HG03025 (cell line): ENCODE data around the gene MAMDC4.
"Not testable (repeated sequence)": the region's sequence is repeated elsewhere in the genome, so short reads cannot be mapped to it uniquely, and the experiment has no call there.

Experiments used
- ATAC-seq: cut with Tn5 transposase; IDR thresholded peaks from one replicate; pipeline ENCODE4 v1.9.1; 2021; ENCODE audit warnings: mild to moderate bottlenecking, moderate library complexity; ENCODE audit not compliant: unreplicated experiment, low FRiP score

Gene MAMDC4

DNA sequence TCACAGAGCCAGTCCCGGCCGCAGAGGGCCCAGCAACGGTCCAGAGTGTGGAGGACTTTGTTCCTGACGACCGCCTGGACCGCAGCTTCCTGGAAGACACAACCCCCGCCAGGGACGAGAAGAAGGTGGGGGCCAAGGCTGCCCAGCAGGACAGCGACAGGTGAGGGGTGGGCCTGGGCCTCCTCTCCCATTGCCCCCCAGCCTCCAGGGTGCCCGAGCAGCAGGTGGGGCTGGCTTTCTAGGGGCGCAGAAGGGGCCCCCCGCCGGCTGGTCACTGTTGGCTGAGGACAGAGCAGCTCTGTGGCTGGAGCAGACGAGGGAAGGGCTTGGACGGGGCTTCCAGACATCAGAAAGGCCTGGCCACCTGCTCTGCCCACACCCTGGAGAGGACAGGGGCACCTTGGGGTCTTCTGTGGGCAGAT, 14.3 kb upstream of the MAMDC4 start:
- not testable (repeated sequence) for ATAC-seq

- no peak for ATAC-seq
Observed at GRCh38 chr9:136838314-136839228, 13.6 kb upstream of the MAMDC4 start.

GRCh38 chr9:136839229-136840139, 12.7 kb upstream of the MAMDC4 start:
- ATAC-seq = no peak

GRCh38 chr9:136840140-136840876, 11.8 kb upstream of the MAMDC4 start:
- ATAC-seq = no peak

GRCh38 chr9:136840877-136841645, 11.1 kb upstream of the MAMDC4 start:
- ATAC-seq = no peak

DNA sequence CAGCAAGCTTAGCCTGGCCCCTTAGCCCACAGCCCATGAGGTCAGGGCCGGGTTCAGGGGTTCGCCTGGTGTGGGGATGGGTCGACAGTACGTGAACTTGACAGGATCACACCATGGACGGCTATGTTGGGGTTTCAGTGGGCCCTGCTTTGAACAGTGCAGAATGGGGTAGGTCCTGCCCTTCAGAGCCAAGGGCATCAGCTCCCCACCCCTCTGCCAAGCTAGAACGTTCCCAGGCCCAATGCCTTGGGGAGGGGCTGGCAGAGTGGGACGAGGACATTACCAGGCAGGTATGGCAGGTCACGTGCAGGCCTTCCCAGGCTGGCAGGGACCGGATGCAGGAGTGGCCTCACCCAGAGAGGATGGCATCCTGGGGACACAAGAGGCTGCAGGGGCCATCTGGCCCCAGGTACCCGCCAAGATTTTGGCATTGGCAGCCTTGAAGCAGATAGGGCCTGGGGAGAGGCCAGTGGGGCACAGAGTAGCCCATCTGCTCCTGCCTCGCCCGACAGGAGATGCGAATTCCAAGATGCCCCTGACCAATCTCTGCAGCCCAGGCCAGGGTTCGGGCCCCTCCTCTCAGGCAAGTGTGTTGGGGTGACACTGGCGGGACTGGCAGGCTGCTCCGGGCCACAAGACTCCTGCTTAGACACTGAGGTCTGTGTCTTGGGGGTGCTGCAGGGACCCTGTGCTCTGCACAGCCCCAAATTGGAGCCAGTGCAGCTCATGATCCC, 10.3 kb upstream of the MAMDC4 start:
- not testable (repeated sequence) for ATAC-seq

DNA sequence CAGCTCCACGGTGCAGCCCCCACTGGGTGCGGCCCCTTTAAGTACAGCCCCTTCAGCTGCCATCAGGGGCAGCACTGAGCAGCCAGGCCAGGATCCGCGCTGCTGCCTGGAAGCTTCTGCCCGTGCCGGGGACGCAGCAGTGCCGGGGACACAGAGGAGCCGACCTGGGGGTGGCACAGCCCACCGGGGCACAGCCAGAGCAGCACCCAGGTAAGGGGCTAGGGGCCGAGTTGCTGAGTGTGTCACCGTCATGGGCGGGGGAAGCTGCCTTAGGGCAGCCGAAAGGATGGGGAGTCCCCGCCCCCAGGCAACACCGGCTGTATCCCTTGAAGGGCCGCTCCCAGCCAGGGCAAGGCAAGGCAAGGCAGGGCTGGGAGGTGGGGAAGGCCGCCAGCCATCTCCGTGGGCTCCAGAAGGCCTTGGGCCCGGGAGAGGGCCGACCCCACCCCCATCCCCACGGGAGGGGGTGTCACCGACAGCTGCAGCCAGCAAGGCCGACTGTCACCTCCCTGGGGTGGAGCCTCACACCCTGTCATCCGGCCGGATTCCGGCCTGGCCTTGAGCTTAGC, 9.7 kb upstream of the MAMDC4 start, which contains the start of gene AJM1:
AJM1 (plus strand) TSS at position 99 of the 569 bp plus-strand sequence. CDS start 1,937 bp downstream, outside the sequence.
- peak; percentile 40 for ATAC-seq

GRCh38 chr9:136843159-136843800, 8.9 kb upstream of the MAMDC4 start:
- ATAC-seq = not testable (repeated sequence)

DNA sequence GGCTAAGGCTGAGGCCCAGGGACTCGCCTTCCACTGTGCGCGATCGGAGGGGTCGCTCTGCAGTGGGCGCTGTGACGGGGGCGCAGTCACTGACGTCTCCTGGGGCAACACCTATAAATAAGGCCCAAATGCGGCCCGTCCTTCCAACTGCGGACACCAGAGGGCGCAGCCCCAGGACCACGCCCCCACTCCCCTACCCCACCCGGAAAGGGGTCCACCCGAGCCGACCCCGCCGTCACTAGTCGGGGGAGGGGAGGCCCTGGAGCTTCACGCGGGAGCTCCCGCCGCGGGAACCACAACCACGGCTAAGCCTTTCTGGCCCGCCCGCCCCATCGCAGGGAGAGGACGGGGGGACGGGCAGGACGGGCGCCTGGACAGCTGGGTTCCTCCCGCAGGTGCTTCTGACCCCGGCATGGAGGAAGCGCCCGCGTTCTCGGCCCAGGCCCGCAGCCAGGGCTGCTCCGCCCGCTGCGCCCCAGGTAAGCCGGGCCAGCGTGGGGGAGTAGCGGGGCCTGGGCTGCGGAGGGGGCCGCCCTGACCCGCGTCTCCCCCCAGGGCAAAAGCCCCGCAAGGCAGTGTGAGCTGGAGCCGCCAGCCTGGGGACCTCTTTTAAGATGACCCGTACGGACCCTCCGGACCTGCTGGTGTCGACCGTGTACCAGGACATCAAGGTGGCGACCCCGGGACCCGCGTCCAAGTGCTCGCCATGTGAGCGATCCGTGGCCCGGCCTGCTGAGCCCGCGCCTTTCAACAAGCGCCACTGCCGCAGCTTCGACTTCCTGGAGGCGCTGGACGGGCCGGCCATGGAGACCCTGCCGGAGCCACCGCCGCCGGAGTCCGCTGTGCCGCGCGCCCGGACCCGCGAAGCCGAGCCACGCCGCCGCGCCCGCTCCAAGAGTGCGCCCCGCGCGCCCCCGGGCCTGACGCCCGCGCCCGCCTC, 8.1 kb upstream of the MAMDC4 start:
- ATAC-seq = not testable (repeated sequence)

DNA sequence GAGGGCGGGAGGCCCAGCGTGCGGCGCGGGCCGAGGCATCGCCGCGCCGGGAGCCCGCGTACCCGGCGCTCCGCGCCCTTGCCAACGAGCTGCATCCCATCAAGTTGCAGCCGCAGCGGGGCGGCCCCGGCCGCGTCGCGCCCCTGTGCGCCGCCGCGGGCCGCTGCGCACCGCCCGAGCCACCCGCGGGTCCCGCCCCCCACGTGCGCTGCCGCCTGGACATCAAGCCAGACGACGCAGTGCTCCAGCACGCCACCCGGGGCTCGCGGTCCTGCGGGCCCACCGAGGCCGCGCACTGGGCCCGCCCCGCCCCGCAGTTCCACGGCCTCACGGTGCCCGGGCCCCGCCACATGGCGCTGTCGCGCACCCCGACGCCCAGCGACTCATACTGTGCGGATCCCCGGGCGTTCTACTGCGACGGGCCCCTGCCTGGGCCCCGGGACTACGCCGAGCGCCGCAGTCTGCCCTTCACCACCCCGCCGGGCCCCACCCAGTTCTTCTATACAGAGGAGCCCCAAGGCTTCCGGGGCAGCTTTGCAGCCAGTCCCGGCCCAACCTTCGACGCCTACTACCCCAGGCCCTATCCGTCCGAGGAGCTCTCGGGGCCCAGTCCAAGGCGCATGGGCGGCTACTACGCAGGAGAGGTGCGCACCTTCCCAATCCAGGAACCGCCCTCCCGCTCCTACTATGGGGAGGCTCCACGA, 7.2 kb upstream of the MAMDC4 start:
- ATAC-seq = no peak

DNA sequence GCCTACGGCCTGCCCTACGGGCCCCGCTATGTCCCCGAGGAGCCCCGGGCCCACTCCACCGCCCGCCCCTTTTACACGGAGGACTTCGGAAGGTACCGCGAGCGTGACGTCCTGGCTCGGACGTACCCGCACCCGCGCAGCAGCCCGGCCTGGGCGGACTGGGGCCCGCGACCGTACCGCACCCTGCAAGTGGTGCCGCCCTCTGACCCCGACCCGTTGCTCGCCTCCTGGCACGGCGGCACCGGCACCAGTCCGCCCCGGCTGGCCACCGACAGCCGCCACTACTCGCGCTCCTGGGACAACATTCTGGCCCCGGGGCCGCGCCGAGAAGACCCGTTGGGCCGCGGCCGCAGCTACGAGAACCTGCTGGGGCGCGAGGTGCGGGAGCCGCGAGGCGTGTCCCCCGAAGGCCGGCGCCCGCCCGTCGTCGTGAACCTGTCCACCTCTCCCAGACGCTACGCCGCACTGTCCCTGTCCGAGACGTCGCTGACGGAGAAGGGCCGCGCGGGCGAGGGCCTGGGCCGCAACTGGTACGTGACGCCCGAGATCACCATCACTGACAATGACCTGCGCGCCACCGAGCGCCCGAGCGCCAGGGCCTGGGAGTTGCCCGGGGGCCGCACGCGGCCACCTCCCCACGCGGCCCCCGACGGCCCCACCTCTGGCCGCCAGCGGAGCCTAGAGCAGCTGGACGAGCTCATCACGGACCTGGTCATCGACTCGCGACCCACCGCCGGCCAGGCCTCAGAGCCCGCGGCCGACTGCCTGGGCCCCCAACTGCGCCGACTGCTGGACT, 6.5 kb upstream of the MAMDC4 start:
- ATAC-seq = no peak

- ATAC-seq = no peak
Observed at GRCh38 chr9:136846376-136847087, 5.6 kb upstream of the MAMDC4 start.

DNA sequence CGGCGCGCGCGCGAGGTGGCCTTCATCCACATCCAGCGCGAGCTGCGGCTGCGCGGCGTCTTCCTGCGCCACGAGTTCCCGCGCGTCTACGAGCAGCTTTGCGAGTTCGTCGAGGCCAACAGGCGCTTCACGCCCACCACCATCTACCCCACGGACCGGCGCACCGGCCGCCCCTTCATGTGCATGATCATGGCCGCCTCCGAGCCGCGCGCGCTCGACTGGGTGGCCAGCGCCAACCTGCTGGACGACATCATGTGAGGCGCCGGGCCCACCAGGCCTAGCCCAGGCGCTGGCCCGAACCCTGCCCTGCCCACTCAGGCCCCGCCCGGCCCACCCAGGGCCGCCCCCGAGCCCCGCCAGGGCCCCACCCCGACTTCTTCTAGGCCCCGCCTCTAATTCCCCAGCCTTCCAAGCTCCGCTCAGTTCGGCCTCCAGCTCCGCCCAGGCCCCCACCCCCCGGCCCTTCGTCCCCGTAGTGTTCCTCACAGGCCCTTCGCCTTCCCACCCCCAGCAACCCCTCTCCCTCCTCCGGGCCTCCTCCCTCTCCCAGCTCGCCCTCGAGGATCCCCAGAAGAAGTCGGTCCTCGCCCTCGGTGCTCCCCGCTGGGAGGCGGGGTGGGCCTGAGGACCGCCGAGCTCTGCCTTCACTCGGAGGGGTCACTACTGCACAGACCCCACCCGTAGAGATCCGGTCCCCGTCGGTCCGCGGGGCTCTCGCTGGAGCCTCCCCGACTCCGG, 4.9 kb upstream of the MAMDC4 start:
- ATAC-seq = no peak

GRCh38 chr9:136847826-136848392, 4.2 kb upstream of the MAMDC4 start:
- ATAC-seq = no peak
